A673 (cell line): ENCODE data around the gene WFDC10B.

Experiments
- EZH2 ChIP-seq: fragments of 200-600 bp; sonication (generic); IDR thresholded peaks from 2 replicates; pipeline ENCODE4 v1.6.1; 2017; ENCODE audit warnings: borderline replicate concordance, low read depth, mild to moderate bottlenecking, mixed read lengths, antibody characterized with exemption, low read length; ENCODE audit not compliant: poor library complexity, severe bottlenecking
- TF ChIP-seq, protein P1 (sequence below): fragments of 300-800, 200-600 bp; sonication (generic); conservative IDR thresholded peaks from 2 replicates; pipeline ENCODE4 v1.5.1; 2017; ENCODE audit warnings: low read depth, mild to moderate bottlenecking, antibody characterized with exemption, low read length, moderate library complexity, mixed read lengths

DNA sequence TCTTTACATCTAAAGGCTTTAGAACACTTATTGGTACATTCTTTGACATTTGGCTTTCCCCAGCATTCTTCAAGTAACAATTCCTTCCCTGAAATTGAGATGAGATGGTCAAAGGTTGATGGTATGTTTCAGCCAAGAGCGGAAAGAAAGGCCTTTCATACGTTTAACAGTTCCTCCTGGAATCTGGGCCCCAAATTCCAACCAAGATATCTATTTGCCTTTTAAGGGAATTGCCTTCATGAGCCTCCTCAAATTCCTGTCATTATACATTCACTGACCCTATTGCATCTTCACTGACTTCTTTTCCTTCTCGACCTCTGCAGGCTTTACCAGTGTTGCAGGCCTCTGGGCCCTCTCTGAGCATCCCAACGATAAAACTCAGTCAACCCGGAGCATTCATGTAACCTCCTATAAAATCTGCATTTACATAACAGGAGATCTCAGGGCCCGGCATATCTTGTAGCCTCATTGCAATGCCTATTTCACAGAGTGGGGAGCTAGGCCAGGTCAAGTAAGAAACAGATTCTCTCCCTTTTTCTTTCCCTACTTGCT lies 55.4 kb downstream of the WFDC10B start:
- TF ChIP-seq, protein P1, sequence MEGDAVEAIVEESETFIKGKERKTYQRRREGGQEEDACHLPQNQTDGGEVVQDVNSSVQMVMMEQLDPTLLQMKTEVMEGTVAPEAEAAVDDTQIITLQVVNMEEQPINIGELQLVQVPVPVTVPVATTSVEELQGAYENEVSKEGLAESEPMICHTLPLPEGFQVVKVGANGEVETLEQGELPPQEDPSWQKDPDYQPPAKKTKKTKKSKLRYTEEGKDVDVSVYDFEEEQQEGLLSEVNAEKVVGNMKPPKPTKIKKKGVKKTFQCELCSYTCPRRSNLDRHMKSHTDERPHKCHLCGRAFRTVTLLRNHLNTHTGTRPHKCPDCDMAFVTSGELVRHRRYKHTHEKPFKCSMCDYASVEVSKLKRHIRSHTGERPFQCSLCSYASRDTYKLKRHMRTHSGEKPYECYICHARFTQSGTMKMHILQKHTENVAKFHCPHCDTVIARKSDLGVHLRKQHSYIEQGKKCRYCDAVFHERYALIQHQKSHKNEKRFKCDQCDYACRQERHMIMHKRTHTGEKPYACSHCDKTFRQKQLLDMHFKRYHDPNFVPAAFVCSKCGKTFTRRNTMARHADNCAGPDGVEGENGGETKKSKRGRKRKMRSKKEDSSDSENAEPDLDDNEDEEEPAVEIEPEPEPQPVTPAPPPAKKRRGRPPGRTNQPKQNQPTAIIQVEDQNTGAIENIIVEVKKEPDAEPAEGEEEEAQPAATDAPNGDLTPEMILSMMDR = no peak
- TF ChIP-seq EZH2 = no peak
